ENCODE data around the gene N4BP2L2.

N4BP2L2 gene

DNA sequence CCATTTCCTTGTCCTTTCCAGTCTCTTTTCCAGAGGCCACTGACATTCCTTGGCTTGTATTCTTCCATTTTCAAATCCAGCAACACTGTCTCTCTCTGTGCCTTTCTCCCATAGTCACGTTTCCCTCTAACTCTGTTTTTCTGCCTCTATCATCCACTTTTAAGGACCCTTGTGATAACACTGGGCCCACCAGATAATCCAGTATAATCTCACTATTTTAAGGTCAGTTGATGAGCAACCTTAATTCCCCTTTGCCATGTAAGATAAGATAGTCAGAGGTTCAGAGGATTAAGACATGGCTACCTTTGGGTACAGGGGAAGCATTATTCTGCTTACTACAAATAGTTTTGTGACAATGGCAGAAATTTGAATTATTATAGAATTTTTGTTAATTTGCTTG lies 64.9 kb downstream of the N4BP2L2 start:
- Histone ChIP-seq H3K4me3 (no peak overlapping the region), H3K27ac (no peak overlapping the region)

DNA sequence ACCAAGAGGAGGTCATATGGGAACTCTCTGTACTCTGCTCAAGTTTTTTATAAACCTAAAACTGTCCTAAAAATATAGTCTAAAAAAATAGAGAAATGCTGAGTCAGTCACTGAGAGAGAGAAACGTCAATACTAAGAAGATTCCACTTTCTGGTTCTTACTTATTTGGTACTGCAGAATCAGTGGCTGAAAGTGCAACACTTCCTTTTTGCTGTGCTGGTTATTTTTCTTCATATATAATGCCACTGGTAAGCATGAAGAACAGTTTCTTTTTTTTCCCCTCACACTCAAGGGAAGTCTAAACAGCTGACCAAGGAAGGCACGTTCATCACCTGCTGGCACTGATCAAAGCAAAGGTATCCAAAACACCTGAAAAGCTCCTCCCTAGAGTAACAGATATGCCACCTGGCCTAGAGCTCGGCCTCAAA lies 66.4 kb downstream of the N4BP2L2 start:
- Histone ChIP-seq H3K27ac (peak overlapping the region in 1 of 21 experiments; percentile 5), H3K4me3 (no peak overlapping the region)

DNA sequence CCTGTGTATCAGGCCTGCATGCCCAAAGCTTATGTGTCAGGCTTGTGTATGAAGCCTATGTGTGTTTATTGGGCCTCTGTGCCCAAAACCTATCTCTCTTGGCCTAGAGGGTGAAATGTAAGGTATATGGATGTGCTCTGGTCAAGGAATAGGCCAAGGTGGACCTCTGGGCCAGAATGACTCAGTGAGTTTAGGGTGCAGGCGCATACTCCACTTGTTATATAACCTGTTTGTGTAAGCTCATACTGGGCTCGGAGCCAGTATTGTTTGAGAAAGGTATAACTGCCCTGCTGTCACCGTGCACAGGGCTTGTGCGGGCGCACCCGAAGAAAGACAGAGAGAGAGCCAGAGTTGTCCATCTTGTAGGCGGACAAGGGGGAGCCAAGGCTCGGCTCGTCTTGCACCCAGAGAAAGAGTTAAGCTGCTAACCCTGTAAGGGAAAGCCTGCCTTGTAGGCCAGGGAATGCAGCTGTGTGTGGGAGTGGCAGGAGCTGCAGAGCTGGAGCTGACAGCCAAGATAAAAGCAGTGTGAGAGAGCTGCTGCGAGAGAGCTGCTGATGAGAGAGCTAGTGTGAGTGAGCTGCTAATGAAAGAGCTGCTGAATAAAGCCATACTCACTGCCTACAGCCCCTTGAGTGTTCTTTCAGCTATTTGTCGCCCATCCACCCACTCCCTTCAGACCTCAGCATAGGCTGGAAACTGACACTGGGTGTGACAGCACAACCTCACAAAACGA lies 67.2 kb downstream of the N4BP2L2 start:
- H3K27ac ChIP-seq, result peak overlapping the region in 1 of 21 experiments; percentile 5
- H3K4me3 ChIP-seq, result no peak overlapping the region

DNA sequence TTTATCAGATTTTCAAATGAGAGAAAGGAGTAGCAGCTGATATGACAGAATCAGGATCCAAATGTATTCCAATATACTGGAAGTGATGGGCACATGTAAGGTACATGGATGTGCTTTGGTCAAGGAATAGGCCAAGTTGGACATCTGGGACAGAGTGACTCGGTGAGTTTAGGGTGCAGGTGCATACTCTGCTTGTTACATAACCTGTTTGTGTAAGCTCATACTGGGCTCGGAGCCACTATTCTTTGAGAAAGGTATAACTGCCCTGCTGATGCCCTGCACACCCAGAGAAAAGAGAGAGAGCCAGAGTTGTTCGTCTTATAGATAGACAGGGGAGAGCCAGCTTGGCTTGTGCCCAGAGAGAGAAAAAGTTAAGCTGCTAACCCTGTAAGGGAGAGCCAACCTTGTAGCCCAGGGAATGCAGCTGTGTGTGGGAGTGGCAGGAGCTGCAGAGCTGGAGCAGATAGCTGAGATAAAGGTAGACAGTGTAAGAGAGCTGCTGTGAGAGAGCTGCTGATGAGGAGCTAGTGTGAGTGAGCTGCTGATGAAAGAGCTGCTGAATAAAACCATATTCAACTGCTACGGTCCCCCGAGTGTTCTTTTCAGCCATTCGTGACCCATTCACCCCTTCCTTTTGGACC lies 70.0 kb downstream of the N4BP2L2 start:
- Histone ChIP-seq H3K4me3 (no peak overlapping the region), H3K27ac (no peak overlapping the region)

DNA sequence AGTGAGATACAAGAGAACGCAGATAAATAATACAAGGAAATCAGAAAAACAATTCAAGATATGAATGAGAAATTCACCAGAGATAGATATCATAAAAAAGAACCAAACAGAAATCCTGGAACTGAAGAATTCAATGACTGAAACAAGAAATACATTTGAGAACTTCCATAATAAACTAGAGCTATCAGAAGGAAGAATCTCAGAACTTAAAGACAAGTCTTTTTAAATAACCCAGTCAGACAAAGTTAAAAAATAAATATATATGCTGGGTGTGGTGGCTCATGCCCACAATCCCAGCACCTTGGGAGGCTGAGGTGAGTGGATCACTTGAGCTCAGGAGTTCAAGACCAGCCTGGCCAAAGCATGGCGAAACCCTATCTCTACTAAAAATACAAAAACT lies 82.0 kb downstream of the N4BP2L2 start:
- H3K4me3 ChIP-seq, result no peak overlapping the region
- no peak overlapping the region for H3K27ac ChIP-seq

DNA sequence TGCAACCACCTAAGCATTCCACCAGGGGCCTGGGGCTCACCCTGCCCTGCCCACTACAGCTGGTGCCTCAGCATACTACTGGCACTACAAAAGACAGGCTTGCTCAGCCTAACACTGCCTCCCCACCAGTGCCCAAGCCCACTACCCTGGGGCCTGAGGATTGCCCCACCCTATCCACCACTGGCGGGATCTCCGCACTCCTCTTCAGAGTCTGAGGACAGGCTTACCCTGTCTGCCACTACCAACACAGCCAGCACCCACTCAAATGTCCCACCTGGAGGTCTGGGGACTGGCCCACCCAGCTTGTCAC lies 83.0 kb downstream of the N4BP2L2 start:
- H3K27ac ChIP-seq, result no peak overlapping the region
- H3K4me3 ChIP-seq, result no peak overlapping the region

DNA sequence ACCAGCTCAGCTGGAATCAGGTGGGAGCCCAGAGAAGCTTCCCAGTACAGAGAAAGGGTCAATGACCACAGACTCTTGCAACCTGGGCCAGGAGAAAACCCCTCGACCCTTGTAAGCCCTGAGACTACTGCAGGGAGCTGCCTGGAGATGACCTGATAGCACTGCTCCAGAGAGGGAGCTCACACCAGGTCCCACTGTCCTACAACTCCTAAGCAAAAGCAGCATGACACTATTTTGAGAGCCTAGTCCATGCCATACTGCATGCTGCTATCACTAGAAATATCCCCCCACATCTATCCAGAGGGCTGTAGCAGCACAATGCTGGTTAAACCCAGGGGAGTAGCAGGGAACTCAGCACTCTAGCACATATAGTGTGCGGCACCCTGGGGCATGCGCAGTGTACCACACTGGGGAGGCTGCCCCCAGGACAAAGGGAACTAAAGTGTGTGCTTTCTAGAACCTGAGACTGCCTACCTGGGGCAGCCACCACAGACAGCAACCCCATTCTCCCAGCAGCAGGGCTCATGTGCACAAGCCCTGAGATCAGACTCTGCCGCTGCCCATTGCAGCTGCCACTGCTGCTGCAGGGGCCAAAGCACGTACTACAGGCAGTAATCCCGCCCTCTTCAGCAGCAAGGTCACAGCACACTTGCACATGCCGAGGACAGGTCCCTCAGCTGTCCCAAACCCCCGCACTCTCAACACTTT lies 83.6 kb downstream of the N4BP2L2 start:
- Histone ChIP-seq H3K4me3 (no peak overlapping the region), H3K27ac (no peak overlapping the region)

DNA sequence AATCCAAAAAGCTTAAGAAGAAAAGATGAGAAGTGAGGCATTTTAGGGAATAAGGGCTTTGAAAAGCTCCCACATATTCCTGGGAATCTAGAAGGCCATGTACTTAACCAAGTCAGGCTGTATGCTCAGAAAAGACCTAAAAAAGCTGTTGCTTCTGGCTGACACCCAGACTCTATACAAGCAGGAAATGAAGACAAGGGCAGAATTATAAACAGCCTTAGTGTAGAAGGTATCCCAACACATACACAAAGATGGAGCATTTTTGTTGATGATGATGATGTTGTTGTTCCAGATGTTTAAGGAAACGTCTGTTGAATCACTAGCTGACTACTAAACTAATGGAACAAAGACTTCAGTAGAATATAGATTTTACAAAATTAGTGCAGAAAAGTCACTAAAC lies 84.6 kb downstream of the N4BP2L2 start:
- Histone ChIP-seq H3K4me3 (no peak overlapping the region), H3K27ac (no peak overlapping the region)

DNA sequence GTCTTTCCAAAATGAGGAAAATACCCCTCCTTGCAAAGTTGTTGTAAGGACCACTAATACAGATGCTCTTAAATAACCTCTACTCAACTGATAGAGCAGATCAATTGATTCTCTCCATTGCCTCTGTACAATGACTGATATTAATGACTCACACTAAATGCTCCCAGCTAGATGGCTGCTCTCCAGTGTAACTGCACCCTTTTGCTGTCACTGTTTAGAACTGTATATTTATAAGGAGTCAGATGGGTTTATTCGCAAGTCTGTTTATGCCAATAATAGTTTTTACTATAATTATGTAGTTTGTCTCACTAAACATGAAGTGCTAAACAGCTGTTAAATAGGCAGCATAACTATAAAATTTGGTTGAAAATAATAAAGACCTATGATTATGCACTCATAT lies 89.6 kb downstream of the N4BP2L2 start:
- no peak overlapping the region for H3K27ac ChIP-seq

DNA sequence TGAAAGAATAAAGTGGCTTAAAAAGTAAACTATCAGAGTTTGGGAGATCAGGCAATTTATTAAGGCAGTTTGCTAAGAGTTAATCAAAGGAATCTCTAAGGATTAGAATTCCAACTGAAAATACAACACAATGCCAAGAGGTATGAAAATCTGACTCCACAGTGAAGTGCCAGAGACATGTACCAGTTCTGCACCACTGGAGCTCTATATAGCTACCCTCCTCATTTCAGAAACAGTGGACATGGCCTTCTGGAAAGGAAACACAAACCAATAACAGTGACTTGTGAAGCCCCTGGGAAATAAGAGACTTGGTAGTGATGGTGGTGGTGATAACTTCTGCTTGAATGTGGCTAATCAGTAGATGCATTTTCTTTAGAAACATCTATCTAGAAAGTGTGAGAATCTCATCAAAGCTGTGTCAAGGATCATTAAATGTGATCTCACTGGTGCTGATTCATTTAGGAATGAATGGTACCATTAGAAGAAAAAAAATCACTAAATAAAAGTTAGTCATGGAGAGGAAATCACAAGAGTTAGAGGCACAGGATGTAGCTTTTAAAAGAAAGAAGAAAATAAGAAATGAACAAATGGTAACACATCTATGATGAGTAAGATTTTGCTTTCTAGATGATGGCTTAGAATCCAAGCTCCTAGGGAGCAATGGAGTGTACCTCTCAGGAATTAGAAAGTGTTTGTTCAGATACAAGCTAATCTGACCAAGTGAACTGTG lies 90.5 kb downstream of the N4BP2L2 start:
- Histone ChIP-seq H3K27ac (no peak overlapping the region), H3K4me3 (no peak overlapping the region)

More for the DNA sequence above, 89.6 kb downstream of the N4BP2L2 start:
- no peak overlapping the region for H3K4me3 ChIP-seq

DNA sequence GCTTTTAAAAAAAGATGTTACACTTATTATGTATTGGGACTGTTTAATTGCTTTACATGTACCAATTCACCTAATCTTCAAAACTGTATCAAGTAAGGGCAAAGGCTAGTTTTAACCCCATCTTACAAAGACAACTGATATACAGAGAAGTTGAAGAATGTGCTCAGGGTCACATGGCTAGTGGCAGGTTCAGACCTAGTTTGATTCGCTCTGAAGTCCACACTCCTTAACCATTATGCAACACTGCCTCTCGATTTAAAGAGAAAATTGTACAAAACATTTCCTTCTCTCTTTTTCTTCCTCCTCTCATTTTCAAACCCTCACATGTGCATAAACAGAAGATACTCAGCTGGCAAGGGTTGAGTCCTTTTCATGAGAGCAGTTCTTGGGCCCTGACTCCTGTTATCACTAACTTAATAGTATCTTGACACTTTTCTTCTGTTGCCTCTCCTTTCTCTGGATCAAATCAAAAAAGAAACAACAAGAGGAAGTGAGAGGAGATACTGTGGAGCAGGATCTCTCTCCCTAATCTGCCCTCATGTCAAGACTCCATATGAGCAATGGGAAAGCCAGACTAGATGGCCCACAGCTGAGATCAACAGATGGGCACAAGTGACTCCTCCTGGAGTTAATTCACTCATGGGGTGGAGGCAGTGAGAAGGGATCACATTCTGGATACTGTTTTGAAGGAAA lies 91.7 kb downstream of the N4BP2L2 start:
- Histone ChIP-seq H3K4me3 (no peak overlapping the region), H3K27ac (no peak overlapping the region)

DNA sequence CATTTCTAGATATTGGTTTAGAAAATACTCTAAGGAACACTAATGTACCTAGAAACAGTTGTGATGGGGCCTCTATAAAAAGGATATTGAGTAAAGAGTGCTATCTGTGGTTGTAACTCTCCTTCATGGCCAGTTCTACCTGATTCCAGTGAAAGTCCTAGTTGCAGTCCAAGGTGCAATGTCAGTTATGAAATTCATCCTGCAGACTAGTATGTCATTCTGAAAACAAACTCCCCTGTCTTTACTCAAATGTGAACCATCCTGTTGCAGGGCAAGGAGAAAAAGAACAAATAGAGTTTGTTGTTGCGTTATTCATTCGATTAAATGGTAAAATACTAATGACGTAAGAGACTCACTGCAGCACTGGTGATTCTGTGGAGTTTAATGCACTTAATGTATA lies 92.4 kb downstream of the N4BP2L2 start:
- no peak overlapping the region for H3K27ac ChIP-seq
- H3K4me3 ChIP-seq, result no peak overlapping the region

DNA sequence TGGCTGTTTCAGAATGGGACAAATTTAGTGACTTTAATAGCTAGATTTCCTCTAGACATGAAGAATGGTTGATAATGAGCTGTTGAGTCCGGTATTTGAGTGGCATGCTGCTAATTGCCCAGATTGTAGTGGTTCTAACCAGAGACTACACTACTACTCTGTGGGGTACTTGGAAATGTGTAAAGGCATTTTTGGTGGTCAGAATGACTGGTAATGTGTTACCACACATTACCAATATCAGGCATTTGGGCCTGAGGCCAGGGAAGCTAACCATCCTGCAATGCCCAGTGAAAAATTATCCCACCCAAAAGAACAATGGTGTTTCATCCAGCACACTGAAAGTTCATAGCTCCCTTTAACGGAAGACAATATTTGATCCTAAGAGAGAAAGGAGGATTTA lies 93.1 kb downstream of the N4BP2L2 start:
- no peak overlapping the region for H3K27ac ChIP-seq
- no peak overlapping the region for H3K4me3 ChIP-seq

DNA sequence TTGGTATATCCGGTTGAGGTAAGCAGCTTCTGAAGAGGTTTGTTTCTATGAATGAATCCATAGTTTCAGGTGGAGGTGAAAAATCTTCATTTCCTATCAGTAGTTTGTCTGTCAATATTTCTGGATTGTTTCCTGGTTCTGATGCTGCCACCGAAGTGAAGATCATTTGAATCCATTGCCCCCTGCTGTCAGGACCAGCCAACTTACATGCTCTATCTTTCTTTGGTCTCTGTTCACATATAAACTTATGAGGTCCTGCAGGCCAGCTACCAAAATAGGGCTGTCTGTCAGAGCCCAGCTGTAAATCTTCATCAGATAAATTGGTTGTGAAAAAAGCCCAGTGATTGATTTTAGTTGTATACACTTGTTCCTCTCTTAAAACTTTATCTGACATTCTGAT lies 95.5 kb downstream of the N4BP2L2 start:
- H3K4me3 ChIP-seq, result no peak overlapping the region
- H3K27ac ChIP-seq, result no peak overlapping the region

DNA sequence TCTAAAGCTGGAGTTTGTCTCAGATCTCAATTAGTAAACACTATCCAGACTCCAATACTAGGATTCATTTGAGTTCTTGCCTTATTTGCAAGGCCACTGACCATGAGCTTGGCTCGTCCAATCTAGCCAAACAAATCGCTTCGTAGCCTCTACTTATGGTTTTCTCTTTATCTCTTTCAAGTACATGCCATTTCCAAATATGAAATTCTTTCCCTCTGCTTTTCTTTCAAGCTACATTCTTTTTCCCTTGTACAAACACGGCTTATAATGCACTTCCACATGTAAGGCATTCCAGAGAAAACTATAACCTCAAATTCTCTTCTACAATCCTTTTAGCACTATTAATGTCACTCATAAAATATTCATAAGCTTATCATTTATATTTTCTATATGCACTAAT lies 99.7 kb downstream of the N4BP2L2 start:
- no peak overlapping the region for H3K4me3 ChIP-seq

DNA sequence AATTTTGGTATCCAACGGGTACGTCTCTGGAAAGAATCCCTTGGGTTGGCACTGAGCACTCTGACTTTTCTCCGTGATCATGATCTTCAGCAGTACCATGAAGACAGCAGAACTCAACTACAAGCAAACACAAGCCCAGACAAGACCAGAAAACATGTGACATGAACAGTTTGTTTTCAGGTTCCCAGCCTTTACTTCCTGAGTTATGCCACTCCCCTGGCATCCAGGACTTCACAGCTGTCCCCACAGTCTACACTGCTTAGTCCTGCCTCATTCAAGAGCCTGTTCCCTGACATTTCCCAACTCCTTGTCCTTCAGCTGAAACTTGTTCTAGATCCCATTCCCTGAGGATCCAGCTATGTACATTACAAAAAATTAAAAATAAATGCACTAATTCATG lies 105.7 kb downstream of the N4BP2L2 start:
- no peak overlapping the region for H3K4me3 ChIP-seq
- H3K27ac ChIP-seq, result peak overlapping the region in 1 of 21 experiments; percentile 17

More for the DNA sequence above, 99.7 kb downstream of the N4BP2L2 start:
- H3K27ac ChIP-seq, result no peak overlapping the region

DNA sequence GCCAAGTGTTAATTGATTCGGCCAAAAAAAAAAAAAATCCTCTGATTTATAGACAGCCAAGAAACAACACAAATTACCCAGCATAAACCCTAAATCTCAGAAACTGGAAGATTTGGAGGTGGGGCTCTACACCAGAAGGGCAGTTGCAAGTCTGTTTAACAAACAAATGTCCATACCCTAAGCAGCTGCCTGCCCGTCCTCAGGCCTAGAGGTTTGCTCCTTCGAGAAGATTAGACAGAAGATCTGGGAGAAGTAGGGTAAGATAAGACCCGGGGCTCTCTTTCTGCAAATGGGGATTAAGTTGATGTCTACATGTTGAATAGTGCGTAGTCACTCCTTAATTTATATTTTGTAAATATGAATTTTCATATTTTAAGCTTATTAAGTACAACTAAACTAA lies 107.2 kb downstream of the N4BP2L2 start:
- Histone ChIP-seq H3K27ac (no peak overlapping the region), H3K4me3 (no peak overlapping the region)

DNA sequence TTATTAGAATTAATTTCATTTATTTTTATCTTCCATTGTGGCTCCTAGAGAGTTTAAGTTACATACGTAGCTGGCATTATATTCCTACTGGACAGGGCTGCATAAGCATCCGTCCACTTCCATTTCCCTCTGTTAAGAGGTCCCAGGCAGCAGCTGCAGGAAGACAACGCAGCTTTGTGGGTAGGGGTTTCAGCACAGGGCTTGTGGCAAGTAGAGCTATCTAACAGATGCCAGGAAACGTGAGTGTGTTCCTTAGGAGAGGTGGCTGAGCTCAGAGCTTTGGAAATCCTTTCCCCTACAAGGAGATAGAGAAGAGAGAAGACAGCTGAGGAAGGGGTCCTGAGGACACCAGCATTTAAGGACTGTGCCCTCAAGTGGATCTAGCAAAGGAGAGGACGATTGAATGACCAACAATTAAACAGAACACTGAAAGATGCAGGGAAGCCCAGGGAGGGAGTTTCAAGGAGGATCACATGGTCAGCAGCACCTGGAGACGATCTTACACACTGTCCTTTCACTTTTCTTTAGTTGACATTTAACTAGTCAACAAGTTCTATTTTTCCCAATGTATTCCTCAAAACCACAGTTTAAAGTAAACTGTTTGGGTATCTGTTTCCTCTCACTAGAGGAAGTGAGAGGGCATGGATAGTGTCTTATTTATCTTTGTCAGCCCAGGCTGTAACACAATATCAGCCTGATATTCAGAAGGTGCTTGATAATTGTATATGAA lies 108.4 kb downstream of the N4BP2L2 start:
- Histone ChIP-seq H3K4me3 (no peak overlapping the region), H3K27ac (peak overlapping the region in 2 of 21 experiments; percentile 90 to 94)

DNA sequence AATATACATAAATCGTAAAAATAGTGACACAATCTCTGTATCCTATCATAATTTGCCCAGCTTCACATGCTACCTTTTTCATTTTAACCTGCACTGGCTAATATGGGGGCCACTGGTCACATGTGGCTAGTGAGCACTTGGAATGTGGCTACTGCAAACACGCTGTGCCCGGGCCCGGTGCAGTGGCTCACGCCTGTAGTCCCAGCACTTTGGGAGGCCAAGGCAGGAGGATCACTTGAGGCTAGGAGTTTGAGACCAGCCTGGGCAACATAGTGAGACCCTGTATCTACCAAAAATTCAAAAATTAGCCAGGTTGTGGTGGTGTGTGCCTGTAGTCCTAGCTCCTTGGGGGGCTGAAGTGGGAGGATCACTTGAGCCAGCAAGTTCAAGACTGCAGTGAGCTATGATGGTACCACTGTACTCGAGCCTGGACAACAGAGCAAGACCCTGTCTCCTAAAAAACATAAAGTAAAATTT lies 109.1 kb downstream of the N4BP2L2 start:
- H3K4me3 ChIP-seq, result no peak overlapping the region
- peak overlapping the region in 14 of 21 experiments; percentile 2 to 95 (median 90) for H3K27ac ChIP-seq

All from skin epidermis (tissue), 12 donors.